ENCODE results near the gene DDX27.

DDX27 gene

GRCh38 chr20:49291200-49291599 is 72.0 kb downstream of the DDX27 start:
- DNase-seq, result no peak

- no peak for DNase-seq
These were observed 72.8 kb downstream of the DDX27 start for GRCh38 chr20:49292010-49292409.

DNA sequence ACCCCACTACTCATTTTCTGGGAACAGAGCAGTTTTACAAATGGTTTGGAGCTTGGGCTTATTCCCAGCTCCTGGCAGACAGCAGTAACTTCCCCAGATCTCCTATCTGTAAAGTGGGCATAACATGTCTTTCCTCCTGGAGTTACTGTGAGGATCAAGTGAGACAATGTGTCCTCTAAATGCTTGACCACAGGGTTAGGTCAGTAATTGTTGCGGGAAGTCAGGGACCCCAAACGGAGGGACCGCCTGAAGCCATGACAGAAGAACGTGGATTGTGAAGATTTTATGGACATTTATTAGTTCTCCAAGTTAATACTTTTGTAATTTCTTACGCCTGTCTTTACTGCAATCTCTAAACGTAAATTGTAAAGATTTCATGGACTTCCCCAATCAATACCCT is 73.9 kb downstream of the DDX27 start:
- no peak for DNase-seq

Measured in CD4-positive, alpha-beta T cell treated with Interleukin-17A for 1 hour (primary cell).